ENCODE data around the gene LRFN3. TPM values are rescaled to one million over a fixed set of nuclear protein-coding genes. Genes with fewer than 3 reads are reported as not detected.

The LRFN3 gene
- polyA plus RNA-seq, 1 experiment, result 0.69 TPM

DNA sequence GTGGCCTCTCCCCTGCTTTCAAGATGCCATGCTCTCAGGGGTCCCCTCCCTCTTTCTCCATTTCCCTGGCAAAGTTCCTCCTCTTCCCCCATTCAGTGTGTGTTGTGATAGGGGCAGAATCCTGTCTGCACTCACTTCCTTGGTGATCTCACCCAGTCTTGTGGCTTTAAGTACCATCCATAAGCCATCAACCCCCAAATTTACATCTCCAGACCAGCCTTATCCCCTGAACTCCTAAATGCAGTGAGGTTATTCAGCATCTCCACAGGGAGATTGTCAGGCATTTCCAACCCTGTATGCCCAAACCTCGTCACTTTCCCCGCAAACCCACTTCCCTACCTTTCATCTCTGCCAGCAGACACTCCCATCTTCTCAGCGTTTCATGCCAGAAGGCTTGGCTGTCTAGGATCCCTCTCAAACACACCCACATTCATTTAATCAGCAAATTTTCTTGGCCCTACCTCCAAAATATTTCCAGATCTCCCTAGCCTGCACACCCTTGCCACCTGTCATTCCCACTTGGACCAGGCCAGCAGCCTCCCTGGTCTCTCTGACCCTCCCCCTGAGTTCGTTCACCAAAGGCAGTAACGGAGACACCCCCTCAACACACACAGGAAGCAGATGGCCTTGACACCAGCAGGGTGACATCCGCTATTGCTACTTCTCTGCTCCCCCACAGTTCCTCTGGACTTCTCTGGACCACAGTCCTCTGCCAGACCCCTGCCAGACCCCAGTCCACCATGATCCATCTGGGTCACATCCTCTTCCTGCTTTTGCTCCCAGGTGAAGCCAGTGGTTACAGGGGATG, 34.1 kb upstream of the LRFN3 start, which contains the start of gene HCST:
TSS of gene HCST (plus strand) at position 676 of the 808 bp plus-strand sequence. CDS start at position 741, 65 bp downstream.
- CTCF ChIA-PET, result no interaction called here
- POLR2A ChIA-PET, result interaction anchor here (1.3 kb wide), 1 partner anchor 29 kb away, joined by 4 read pairs; no protein-coding TSS in a partner anchor
- H3K4me3 ChIP-seq (ENCODE audit: low read depth, low read length), result peak within 1 kb of the TSS; percentile 37

DNA sequence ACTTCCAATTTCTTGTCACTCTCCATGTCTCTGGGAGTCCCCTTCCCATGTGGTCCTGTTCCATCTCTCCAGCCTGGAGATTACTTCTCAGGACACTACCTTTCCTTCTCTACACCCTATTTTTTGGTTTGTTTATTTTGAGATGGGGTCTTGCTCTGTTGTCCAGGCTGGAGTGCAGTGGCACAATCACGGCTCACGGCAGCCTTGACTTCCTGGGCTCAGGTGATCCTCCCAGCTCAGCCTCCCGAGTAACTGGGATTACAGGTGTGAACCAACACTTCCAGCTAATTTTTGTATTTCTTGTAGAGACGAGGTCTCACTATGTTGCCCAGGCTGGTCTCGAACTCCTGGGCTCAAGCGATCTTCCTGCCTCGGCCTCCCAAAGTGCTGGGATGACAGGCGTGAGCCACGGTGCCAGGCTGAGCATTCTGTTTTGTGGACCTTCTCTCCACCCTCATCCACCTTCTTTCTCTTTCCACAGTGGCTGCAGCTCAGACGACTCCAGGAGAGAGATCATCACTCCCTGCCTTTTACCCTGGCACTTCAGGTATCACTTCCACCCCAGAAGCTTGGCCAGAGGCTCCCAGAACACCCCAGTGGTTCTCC, 33.2 kb upstream of the LRFN3 start:
- CTCF ChIA-PET, result no interaction called here

More for the DNA sequence above, 34.1 kb upstream of the LRFN3 start, which contains the start of gene HCST:
- TF ChIP-seq, protein P1, sequence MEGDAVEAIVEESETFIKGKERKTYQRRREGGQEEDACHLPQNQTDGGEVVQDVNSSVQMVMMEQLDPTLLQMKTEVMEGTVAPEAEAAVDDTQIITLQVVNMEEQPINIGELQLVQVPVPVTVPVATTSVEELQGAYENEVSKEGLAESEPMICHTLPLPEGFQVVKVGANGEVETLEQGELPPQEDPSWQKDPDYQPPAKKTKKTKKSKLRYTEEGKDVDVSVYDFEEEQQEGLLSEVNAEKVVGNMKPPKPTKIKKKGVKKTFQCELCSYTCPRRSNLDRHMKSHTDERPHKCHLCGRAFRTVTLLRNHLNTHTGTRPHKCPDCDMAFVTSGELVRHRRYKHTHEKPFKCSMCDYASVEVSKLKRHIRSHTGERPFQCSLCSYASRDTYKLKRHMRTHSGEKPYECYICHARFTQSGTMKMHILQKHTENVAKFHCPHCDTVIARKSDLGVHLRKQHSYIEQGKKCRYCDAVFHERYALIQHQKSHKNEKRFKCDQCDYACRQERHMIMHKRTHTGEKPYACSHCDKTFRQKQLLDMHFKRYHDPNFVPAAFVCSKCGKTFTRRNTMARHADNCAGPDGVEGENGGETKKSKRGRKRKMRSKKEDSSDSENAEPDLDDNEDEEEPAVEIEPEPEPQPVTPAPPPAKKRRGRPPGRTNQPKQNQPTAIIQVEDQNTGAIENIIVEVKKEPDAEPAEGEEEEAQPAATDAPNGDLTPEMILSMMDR (IDR thresholded peaks at IDR 0.05; ENCODE audit: low read depth, low read length), result no peak
- Histone ChIP-seq H3K9me3 (ENCODE audit: control insufficient read depth, insufficient read depth, low read length) (no peaks in the 10 kb centered on the region; the same call in 1 of the 2 replicates), H3K27me3 (ENCODE audit: control insufficient read depth, insufficient read depth, low read length) (no peaks in the 10 kb centered on the region), H3K27ac (ENCODE audit: low read depth, low read length) (peak within 1 kb of the TSS; percentile 68)
- DNase-seq (ENCODE audit: low read depth, low spot score), result no peak

DNA sequence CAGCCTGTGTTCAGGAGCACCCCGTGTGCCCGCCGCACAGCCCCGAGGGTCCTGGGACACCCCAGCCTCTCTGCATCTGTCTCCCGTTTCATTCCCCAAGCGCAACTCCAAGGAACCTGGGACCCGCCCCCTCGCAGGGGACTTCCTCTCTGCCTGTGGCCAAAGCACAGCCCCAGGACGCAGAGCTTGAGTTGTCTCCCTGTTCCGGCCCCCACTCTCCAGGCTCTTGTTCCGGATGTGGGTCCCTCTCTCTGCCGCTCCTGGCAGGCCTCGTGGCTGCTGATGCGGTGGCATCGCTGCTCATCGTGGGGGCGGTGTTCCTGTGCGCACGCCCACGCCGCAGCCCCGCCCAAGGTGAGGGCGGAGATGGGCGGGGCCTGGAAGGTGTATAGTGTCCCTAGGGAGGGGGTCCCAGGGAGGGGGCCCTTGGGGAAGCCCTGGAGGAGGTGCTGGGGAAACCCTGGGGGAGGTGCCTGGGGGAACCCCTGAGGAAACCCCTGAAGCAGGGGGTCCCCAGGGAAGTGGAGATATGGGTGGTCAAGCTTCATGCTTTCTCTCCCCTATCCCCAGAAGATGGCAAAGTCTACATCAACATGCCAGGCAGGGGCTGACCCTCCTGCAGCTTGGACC, 32.5 kb upstream of the LRFN3 start:
- DNase-seq (ENCODE audit: low read depth, low spot score), result no peak
- ChIA-PET CTCF (interaction anchor here (0.8 kb wide), 1 partner anchor 27 kb away, joined by 3 read pairs; no protein-coding TSS in a partner anchor), POLR2A (interaction anchor here (0.6 kb wide), 1 partner anchor 20 kb away, joined by 5 read pairs; no protein-coding TSS in a partner anchor)
- no peaks in the 10 kb centered on the region; the same call in 1 of the 2 replicates for H3K9me3 ChIP-seq (ENCODE audit: control insufficient read depth, insufficient read depth, low read length)
- TF ChIP-seq, protein P1 (IDR thresholded peaks at IDR 0.05; ENCODE audit: low read depth, low read length), result no peak
- peak overlapping the region; percentile 37 for H3K4me3 ChIP-seq (ENCODE audit: low read depth, low read length)
- H3K27me3 ChIP-seq (ENCODE audit: control insufficient read depth, insufficient read depth, low read length), result no peaks in the 10 kb centered on the region
- peak overlapping the region; percentile 68 for H3K27ac ChIP-seq (ENCODE audit: low read depth, low read length)

More for the DNA sequence above, 33.2 kb upstream of the LRFN3 start:
- H3K9me3 ChIP-seq (ENCODE audit: control insufficient read depth, insufficient read depth, low read length), result no peaks in the 10 kb centered on the region; the same call in 1 of the 2 replicates
- DNase-seq (ENCODE audit: low read depth, low spot score), result no peak
- no peak overlapping the region; the same call in 1 of the 2 replicates for H3K4me3 ChIP-seq (ENCODE audit: low read depth, low read length)
- no peaks in the 10 kb centered on the region for H3K27me3 ChIP-seq (ENCODE audit: control insufficient read depth, insufficient read depth, low read length)
- POLR2A ChIA-PET, result no interaction called here
- TF ChIP-seq, protein P1 (IDR thresholded peaks at IDR 0.05; ENCODE audit: low read depth, low read length), result no peak
- H3K27ac ChIP-seq (ENCODE audit: low read depth, low read length), result no peak overlapping the region

DNA sequence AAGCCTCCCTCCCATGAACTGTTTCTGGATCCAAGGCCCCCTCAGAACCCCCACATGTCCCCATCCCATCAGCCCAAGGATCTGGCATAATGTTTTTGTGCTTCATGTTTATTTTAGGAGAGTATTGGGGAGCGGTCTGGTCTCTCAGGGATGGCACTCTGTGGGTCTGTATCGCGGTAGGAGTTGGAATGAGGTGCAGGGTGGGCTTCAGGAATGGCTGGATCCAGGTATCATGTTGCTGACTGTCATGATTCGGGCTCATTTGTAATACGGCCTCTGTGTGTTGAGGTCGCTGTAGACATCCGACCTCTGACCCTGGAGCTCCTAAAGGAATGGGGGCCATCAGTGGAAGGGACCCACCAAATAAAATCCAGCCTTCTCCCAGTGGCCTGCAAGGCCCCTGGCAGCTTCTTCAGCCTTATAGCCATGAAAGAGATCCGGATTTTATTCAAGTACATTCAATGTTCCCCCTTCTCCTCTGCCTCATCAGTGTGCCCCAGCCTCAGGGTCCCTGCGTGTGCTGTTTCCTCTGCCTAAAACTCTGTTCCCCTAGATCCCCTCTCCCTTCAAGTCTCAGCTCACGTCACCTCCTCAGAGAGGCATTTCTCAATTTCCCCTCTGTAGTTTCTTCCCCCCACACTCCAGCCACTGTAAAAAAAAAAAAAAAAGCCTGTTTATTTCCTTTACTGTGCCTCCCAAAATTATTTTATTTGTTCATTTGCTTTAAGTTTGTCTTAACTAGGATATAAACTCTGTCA, 31.7 kb upstream of the LRFN3 start:
- Histone ChIP-seq H3K4me3 (ENCODE audit: low read depth, low read length) (no peak overlapping the region), H3K27ac (ENCODE audit: low read depth, low read length) (peak overlapping the region; percentile 61), H3K27me3 (ENCODE audit: control insufficient read depth, insufficient read depth, low read length) (no peaks in the 10 kb centered on the region), H3K9me3 (ENCODE audit: control insufficient read depth, insufficient read depth, low read length) (no peaks in the 10 kb centered on the region; the same call in 1 of the 2 replicates)
- no peak for DNase-seq (ENCODE audit: low read depth, low spot score)
- TF ChIP-seq, protein P1 (IDR thresholded peaks at IDR 0.05; ENCODE audit: low read depth, low read length), result no peak
- CTCF ChIA-PET, result interaction anchor here (0.7 to 2.5 kb wide), 3 partner anchors 22 to 27 kb away, joined by 3 to 10 read pairs (median 4); no protein-coding TSS in a partner anchor
- POLR2A ChIA-PET, result no interaction called here

Data from AG04450 (cell line).